Activated CD8-positive, alpha-beta T cell treated with anti-CD3 and anti-CD28 coated beads for 36 hours (primary cell): ENCODE measurements around the gene MANSC1. TPM values are rescaled to one million over a fixed set of nuclear protein-coding genes. Genes with fewer than 3 reads are reported as not detected.

Source experiments
- ATAC-seq: fragments of 200-7000 bp; cut with Tn5 transposase; one replicate; pipeline ENCODE4 v1.10.0; 2021; ENCODE audit warnings: mild to moderate bottlenecking, moderate library complexity
- CTCF ChIA-PET: fragments of 350-600 bp; sonication (Branson Sonifier 250); formaldehyde crosslinking; loops from one replicate; lab custom pipeline; 2021; ENCODE audit warnings: antibody characterized with exemption; lab: Charles Lee
- POLR2A ChIA-PET: fragments of 350-600 bp; sonication (Branson Sonifier 250); formaldehyde crosslinking; loops from one replicate; lab custom pipeline; 2021; ENCODE audit warnings: antibody characterized with exemption; lab: Charles Lee
- DNase-seq: peaks from one replicate; pipeline ENCODE4 v3.0.0-alpha.2; 2020
- H3K27ac Mint-ChIP-seq: one replicate; pipeline ENCODE4 v1.8.0; 2021; ENCODE audit warnings: mild to moderate bottlenecking, mixed read lengths
- H3K27me3 Mint-ChIP-seq: one replicate; pipeline ENCODE4 v1.8.0; 2021; ENCODE audit warnings: mixed read lengths
- H3K36me3 Mint-ChIP-seq: one replicate; pipeline ENCODE4 v1.8.0; 2021; ENCODE audit warnings: low read depth, mixed read lengths
- H3K4me1 Mint-ChIP-seq: one replicate; pipeline ENCODE4 v1.8.0; 2021; ENCODE audit warnings: low read depth, mixed read lengths
- H3K4me3 Mint-ChIP-seq: one replicate; pipeline ENCODE4 v1.8.0; 2021; ENCODE audit warnings: mild to moderate bottlenecking, moderate library complexity, mixed read lengths
- H3K9me3 Mint-ChIP-seq: one replicate; pipeline ENCODE4 v1.8.0; 2021; ENCODE audit warnings: mixed read lengths
- CTCF ChIP-seq: fragments of 200-600 bp; IDR thresholded peaks from one replicate; pipeline ENCODE4 v1.8.0; 2022; ENCODE audit warnings: antibody characterized with exemption, mild to moderate bottlenecking
- intact Hi-C: fragments of 100-400 bp; cut with micrococcal nuclease; formaldehyde crosslinking; loops from one replicate; pipeline ENCODE4 v1.10.0; 2022
- total RNA-seq, 2 experiments: library from RNA; stranded (reverse); gene quantifications; one replicate each; pipeline ENCODE4 v1.2.3, GENCODE V29; 2021

MANSC1 gene
- total RNA-seq, 2 experiments from 2014 or later = 0.09 to 0.20 TPM

- Mint-ChIP-seq H3K9me3 (peaks cover 3% of the 10 kb centered on the region), H3K27me3 (peaks cover 4% of the 10 kb centered on the region), H3K36me3 (no peaks in the 10 kb centered on the region), H3K4me1 (no peaks in the 10 kb centered on the region), H3K27ac (no peak overlapping the region), H3K4me3 (no peak overlapping the region)
- DNase-seq = no peak
- intact Hi-C loops = no loop called here
- CTCF ChIA-PET = no interaction called here
- no peak for ATAC-seq
- no peak for TF ChIP-seq CTCF
- POLR2A ChIA-PET = no interaction called here
Measured at GRCh38 chr12:12302976-12303375, 47.1 kb downstream of the MANSC1 start.

- Mint-ChIP-seq H3K4me1 (no peaks in the 10 kb centered on the region), H3K4me3 (no peak overlapping the region), H3K27me3 (peaks cover 2% of the 10 kb centered on the region), H3K36me3 (no peaks in the 10 kb centered on the region), H3K27ac (no peak overlapping the region), H3K9me3 (peaks cover 3% of the 10 kb centered on the region)
- ATAC-seq = no peak
- no peak for DNase-seq
- intact Hi-C loops = no loop called here
- POLR2A ChIA-PET = interaction anchor here (0.7 kb wide), 1 partner anchor 1580 kb away, joined by 3 read pairs; no protein-coding TSS in a partner anchor
- TF ChIP-seq CTCF = no peak
- CTCF ChIA-PET = no interaction called here
Measured at GRCh38 chr12:12301122-12301521, 48.9 kb downstream of the MANSC1 start.

- CTCF ChIA-PET = no interaction called here
- DNase-seq = no peak
- peaks cover 2% of the 10 kb centered on the region for H3K27me3 Mint-ChIP-seq
Measured at GRCh38 chr12:12297201-12297830, 52.7 kb downstream of the MANSC1 start.

GRCh38 chr12:12294215-12295005, 55.6 kb downstream of the MANSC1 start:
- DNase-seq (no peak), ATAC-seq (no peak)
- no peak for TF ChIP-seq CTCF
- no peaks in the 10 kb centered on the region for H3K9me3 Mint-ChIP-seq
- H3K4me3 Mint-ChIP-seq = no peak overlapping the region
- POLR2A ChIA-PET = no interaction called here
- H3K36me3 Mint-ChIP-seq = no peaks in the 10 kb centered on the region
- no peak overlapping the region for H3K27ac Mint-ChIP-seq
- H3K27me3 Mint-ChIP-seq = peaks cover 2% of the 10 kb centered on the region
- CTCF ChIA-PET = interaction anchor here (1.0 kb wide), 1 partner anchor 33 kb away, joined by 3 read pairs; no protein-coding TSS in a partner anchor
- no peaks in the 10 kb centered on the region for H3K4me1 Mint-ChIP-seq
- intact Hi-C loops = no loop called here

More at GRCh38 chr12:12297201-12297830, 52.7 kb downstream of the MANSC1 start:
- no peaks in the 10 kb centered on the region for H3K9me3 Mint-ChIP-seq
- no peaks in the 10 kb centered on the region for H3K4me1 Mint-ChIP-seq
- intact Hi-C loops = no loop called here
- ATAC-seq = no peak
- H3K27ac Mint-ChIP-seq = no peak overlapping the region
- no peaks in the 10 kb centered on the region for H3K36me3 Mint-ChIP-seq
- TF ChIP-seq CTCF = no peak
- no peak overlapping the region for H3K4me3 Mint-ChIP-seq
- POLR2A ChIA-PET = no interaction called here

- Mint-ChIP-seq H3K27me3 (no peaks in the 10 kb centered on the region), H3K4me3 (no peak overlapping the region), H3K4me1 (no peaks in the 10 kb centered on the region), H3K9me3 (no peaks in the 10 kb centered on the region), H3K36me3 (no peaks in the 10 kb centered on the region), H3K27ac (no peak overlapping the region)
- CTCF ChIA-PET = no interaction called here
- no peak for DNase-seq
- POLR2A ChIA-PET = interaction anchor here (1.0 kb wide), 1 partner anchor 25 kb away, joined by 3 read pairs; no protein-coding TSS in a partner anchor
- intact Hi-C loops = no loop called here
- no peak for TF ChIP-seq CTCF
- ATAC-seq = no peak
Measured at GRCh38 chr12:12290206-12290605, 59.8 kb downstream of the MANSC1 start.
